ENCODE results near the gene ADA.
A peak's percentile ranks its signal among the peaks of the same experiment; 100 is the strongest.

ADA gene

DNA sequence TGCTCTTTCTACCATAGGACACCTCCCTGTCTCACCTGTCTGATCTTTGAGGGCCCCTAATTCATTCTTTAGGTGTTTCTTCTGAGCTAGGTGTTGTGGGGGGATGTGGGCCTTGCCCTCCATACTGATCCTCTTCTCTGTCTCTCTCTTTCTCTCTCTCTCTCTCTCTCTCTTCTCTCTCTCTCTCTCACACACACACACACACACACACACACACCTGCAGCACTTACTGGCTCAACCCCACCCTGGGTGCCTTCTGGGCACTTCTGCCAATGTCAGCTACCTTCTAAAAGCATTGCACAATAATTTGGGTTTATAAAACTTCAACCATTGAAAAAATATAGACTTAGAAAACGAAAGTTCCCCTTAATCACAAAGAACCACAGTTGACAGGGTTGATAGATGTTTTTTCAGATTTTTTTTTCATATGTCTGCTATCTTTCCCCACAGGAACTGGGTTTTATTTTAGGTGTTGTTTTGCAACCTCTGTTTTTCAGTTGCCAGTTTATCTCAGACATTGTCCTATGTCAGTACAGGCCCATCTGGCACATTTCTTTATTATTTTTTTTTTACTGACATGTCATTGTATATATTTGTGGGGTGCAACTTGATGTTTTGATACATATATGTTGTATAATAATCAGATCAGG lies 41.1 kb downstream of the ADA start:
- DNase-seq (ENCODE audit: low read depth), result peak; percentile 18
- H3K4me3 ChIP-seq (ENCODE audit: low read depth, low read length), result no peak overlapping the region
- TF ChIP-seq, protein P1, sequence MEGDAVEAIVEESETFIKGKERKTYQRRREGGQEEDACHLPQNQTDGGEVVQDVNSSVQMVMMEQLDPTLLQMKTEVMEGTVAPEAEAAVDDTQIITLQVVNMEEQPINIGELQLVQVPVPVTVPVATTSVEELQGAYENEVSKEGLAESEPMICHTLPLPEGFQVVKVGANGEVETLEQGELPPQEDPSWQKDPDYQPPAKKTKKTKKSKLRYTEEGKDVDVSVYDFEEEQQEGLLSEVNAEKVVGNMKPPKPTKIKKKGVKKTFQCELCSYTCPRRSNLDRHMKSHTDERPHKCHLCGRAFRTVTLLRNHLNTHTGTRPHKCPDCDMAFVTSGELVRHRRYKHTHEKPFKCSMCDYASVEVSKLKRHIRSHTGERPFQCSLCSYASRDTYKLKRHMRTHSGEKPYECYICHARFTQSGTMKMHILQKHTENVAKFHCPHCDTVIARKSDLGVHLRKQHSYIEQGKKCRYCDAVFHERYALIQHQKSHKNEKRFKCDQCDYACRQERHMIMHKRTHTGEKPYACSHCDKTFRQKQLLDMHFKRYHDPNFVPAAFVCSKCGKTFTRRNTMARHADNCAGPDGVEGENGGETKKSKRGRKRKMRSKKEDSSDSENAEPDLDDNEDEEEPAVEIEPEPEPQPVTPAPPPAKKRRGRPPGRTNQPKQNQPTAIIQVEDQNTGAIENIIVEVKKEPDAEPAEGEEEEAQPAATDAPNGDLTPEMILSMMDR (IDR thresholded peaks at IDR 0.05; ENCODE audit: insufficient read depth, low read depth, low read length, missing control alignments), result no peak

DNA sequence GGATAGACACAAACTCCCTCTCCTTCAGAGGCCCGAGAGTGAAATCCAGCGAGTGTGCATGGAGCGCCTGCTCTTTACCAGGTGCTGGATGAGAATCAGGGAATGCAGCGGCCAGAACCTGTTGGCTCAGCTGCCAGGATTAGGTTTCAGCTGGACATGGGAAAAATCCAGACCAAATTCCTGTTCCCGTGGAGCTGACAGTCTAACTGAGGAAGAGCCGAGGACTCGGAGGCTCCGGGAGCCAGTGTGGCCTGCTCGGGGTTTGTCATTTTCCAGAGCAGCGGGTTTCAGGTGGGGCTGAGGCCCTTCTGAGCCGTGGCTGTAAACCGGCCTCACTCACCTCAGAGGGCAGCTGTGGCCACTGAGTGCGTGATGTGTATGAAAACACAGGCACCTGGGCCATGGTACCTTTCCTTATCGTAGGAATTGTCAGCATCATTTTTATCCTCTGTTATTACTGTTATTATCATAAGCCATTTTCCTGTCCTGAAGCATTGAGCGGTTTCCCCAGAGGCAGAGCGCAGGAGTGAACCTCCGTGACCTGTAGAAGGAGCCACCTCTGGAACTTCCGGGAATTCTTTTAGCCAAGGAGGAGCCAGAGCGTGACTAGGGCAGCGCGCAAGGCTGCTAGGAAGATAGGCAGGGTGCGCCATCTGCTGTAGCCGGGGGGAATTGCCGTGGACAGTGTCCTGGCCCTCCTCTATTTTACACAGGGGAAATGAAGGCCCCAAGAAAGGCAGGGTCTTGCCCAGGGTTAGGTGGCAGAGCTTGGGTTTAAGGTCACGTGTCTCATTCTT lies 41.8 kb downstream of the ADA start:
- TF ChIP-seq, protein P1 (IDR thresholded peaks at IDR 0.05; ENCODE audit: insufficient read depth, low read depth, low read length, missing control alignments), result peak; percentile 98
- H3K4me3 ChIP-seq (ENCODE audit: low read depth, low read length), result no peak overlapping the region
- peak; percentile 83 for DNase-seq (ENCODE audit: low read depth)

DNA sequence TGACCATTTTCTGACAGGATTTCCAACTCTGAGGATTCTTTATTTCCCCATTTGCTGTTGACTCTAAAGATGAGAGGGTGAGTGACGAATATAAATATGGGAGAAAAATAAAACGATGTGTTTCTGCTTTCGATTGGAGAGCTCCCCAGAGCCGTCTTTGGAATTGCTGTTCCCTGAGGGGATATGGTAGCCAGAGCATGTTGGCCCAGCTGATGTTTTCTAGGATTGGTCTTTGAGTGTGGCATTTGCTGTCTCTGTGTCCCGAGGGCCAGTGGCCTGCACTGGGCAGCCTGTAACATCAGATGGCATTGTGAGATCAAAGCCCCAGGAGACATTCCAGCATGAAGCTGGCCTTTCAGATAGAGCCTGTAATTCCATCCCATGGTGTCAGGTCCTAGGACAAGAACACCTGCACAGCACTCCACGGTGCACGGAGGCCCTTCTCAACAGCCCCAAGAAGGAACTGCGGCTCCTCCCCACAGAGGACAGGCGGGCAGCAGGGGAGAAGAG lies 42.4 kb downstream of the ADA start:
- TF ChIP-seq, protein P1 (IDR thresholded peaks at IDR 0.05; ENCODE audit: insufficient read depth, low read depth, low read length, missing control alignments), result no peak
- no peak for DNase-seq (ENCODE audit: low read depth)
- H3K4me3 ChIP-seq (ENCODE audit: low read depth, low read length), result no peak overlapping the region

DNA sequence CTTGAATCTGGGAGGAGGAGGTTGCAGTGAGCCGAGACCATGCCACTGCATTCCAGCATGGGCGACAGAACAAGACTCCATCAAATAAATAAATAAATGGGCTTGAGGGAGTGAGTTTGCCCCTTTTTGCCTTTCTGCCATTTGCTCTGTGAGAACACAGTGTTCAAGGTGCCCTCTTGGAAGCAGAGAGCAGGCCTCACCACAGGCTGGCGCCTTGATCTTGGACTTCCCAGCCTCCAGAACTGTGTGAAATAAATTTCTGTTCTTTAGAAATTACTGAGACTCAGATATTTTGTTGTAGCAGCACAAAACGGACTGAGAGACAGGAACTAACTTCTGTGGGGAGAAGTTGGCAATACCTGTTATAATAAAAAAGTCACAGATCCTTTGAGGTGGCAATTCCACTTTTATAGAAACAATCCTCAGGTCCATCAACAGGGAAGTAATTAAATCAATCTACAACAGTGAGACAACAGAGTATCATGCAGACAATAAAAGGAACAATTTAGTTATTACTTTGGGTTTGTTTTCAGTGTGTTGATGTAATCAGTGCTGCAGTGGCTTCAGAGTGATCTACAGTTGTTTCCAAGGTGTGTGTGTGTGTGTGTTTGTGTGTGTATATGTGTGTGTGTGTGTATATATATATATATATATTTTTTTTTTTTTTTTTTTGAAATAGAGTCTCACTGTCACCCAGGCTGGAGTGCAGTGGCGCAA lies 44.6 kb downstream of the ADA start:
- no peak overlapping the region for H3K4me3 ChIP-seq (ENCODE audit: low read depth, low read length)
- TF ChIP-seq, protein P1 (IDR thresholded peaks at IDR 0.05; ENCODE audit: insufficient read depth, low read depth, low read length, missing control alignments), result no peak
- DNase-seq (ENCODE audit: low read depth), result no peak

DNA sequence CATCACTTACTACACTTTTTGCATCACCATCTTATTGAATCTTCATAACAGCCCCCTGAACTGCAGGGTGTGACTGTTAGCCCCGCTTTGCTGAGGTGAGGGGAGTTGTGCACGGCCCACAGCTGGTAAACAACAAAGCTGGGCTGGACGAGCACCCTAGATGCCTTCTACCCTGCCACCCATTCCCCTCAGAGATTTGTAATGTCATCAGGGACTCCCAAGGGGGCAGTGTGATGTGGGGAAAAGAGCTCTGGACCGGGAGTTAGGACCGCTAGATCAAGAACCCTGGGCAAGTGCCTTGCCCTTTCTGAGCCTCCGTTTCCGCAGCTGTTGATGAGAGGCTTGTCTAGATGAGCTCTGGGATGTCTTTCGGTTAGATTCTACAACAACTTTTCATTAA lies 48.2 kb downstream of the ADA start:
- DNase-seq (ENCODE audit: low read depth), result no peak
- TF ChIP-seq, protein P1 (IDR thresholded peaks at IDR 0.05; ENCODE audit: insufficient read depth, low read depth, low read length, missing control alignments), result no peak
- no peak overlapping the region for H3K4me3 ChIP-seq (ENCODE audit: low read depth, low read length)

DNA sequence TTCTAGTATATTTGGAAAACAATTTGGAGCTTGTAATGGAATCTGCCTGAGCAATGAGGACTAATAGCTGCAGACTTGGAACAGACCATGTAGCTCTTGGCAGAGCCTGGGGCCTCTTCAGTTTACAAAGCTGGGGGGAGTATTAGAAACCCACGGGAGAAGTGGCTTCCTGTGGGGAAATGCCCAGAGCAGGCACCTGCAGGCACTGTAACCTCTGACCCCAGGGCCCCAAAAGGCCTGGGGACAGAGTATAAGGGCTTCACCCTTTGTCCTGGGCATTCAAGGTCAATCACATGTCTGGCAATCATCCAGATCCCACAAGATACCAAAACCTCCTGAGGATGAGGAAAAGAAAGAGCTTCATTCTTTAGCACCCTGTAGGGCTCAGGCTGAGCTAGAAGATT lies 49.7 kb downstream of the ADA start:
- H3K4me3 ChIP-seq (ENCODE audit: low read depth, low read length), result no peak overlapping the region
- DNase-seq (ENCODE audit: low read depth), result no peak
- TF ChIP-seq, protein P1 (IDR thresholded peaks at IDR 0.05; ENCODE audit: insufficient read depth, low read depth, low read length, missing control alignments), result no peak

All from GM12865 (cell line).